Stomach (tissue), 9 donors: Measurements from ENCODE around the gene ACACB. TPM values are rescaled to one million over a fixed set of nuclear protein-coding genes. Genes with fewer than 3 reads are reported as not detected.

Source experiments
- DNase-seq, 2 donors: peaks; one replicate each; pipeline versions ENCODE4 v3.0.0 to v3.0.0-alpha.2; 2013 to 2019
- H3K27ac ChIP-seq, 5 donors: fragments of 200-600 bp in 4 of 5; sonication (generic) in 4 of 5; one replicate each; pipeline ENCODE4 v1.5.1; 2013 to 2019; ENCODE audit warnings: mild to moderate bottlenecking in 1 of 5, moderate library complexity in 1 of 5
- H3K27me3 ChIP-seq, 3 donors: fragments of 200-600 bp; sonication (generic); one replicate each; pipeline ENCODE4 v1.5.1; 2017 to 2019; ENCODE audit warnings: mixed run types in 1 of 3
- H3K36me3 ChIP-seq, 4 donors: fragments of 200-600 bp; sonication (generic); 1 replicate in 3 of 4; 2 replicates in 1 of 4; pipeline ENCODE4 v1.5.1; 2016 to 2019
- H3K4me1 ChIP-seq, 4 donors: fragments of 200-600 bp; sonication (generic); one replicate each; pipeline ENCODE4 v1.5.1; 2016 to 2019
- H3K4me3 ChIP-seq, 4 donors: fragments of 200-600 bp; sonication (generic) in 3 of 4; one replicate each; pipeline ENCODE4 v1.5.1; 2016 to 2019; ENCODE audit warnings: mild to moderate bottlenecking in 1 of 4
- H3K9me3 ChIP-seq, 4 donors: fragments of 200-600 bp; sonication (generic); one replicate each; pipeline ENCODE4 v1.5.1; 2016 to 2019
- EP300 ChIP-seq: sonication (generic); formaldehyde crosslinking; IDR thresholded peaks from one replicate; pipeline ENCODE4 v1.6.1; 2017; ENCODE audit warnings: antibody characterized with exemption
- POLR2A ChIP-seq, 4 donors: fragments of 450-650 bp; IDR thresholded peaks; one replicate each; pipeline ENCODE4 v1.6.1; 2016; ENCODE audit warnings: antibody characterized with exemption in 4 of 4, control low read depth in 2 of 4, mild to moderate bottlenecking in 1 of 4, moderate library complexity in 1 of 4
- POLR2AphosphoS5 ChIP-seq, 3 donors: sonication (generic); formaldehyde crosslinking; IDR thresholded peaks; one replicate each; pipeline ENCODE4 v1.6.1; 2016; ENCODE audit warnings: antibody characterized with exemption in 3 of 3
- WGBS, 5 donors: extraction: QIAGEN DNeasy Blood & Tissue Kit in 3 of 5; methylation state at CpG; one replicate each; pipeline versions ENCODE4 v1.1.5 to v1.1.7; 2013 to 2018; 5-methylcytosine and 5-hydroxymethylcytosine counted together
- intact Hi-C: fragments of 100-400 bp; cut with DNase I; formaldehyde crosslinking; loops from one replicate; pipeline ENCODE4 v1.15.1; 2023; ENCODE audit warnings: low total_unique reads
- polyA plus RNA-seq, 3 donors: library from polyadenylated mRNA; stranded (reverse); fragments of 200-250 nt; gene quantifications; one replicate each; pipeline ENCODE4 v1.2.3, GENCODE V29; 2013
- total RNA-seq, 5 donors: library from RNA; depleted of rRNA; stranded (reverse); fragments of >200 nt; gene quantifications; one replicate each; pipeline versions ENCODE4 v1.1.0 to v1.2.3, GENCODE V29; 2014 to 2016
- TF ChIP-seq, protein P1 (sequence below), 7 experiments: fragments of 450-650 bp in 4 of 7; fragments of 200-600 bp in 3 of 7; sonication (generic) in 3 of 7; IDR thresholded peaks; one replicate each; pipeline ENCODE4 v1.5.1; 2016 to 2019; ENCODE audit warnings: antibody characterized with exemption in 7 of 7, control low read depth in 2 of 7, mild to moderate bottlenecking in 1 of 7
- donor health status: healthy with polysubstance abuse.
- donor health status: Bipolar disorder and iron deficiency.
- donor health status: healthy.

The ACACB gene
- total and polyA plus RNA-seq, 8 donors = 6.1 to 2,520 (median 50.2) TPM

DNA sequence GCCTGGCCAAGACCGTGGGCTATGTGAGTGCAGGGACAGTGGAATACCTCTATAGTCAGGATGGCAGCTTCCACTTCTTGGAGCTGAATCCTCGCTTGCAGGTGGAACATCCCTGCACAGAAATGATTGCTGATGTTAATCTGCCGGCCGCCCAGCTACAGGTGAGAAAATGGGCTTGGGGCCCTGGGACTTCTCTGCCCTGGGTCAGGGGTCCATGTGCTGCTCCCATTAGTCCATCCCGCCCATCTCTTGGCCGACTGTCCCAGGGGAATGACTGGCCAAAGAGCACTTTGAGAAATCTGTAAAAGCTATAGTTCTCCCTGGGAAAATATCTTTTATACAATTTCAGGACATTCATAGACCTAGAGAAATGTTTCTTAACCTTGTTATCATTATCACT lies 63.5 kb downstream of the ACACB start:
- TF ChIP-seq, protein P1, sequence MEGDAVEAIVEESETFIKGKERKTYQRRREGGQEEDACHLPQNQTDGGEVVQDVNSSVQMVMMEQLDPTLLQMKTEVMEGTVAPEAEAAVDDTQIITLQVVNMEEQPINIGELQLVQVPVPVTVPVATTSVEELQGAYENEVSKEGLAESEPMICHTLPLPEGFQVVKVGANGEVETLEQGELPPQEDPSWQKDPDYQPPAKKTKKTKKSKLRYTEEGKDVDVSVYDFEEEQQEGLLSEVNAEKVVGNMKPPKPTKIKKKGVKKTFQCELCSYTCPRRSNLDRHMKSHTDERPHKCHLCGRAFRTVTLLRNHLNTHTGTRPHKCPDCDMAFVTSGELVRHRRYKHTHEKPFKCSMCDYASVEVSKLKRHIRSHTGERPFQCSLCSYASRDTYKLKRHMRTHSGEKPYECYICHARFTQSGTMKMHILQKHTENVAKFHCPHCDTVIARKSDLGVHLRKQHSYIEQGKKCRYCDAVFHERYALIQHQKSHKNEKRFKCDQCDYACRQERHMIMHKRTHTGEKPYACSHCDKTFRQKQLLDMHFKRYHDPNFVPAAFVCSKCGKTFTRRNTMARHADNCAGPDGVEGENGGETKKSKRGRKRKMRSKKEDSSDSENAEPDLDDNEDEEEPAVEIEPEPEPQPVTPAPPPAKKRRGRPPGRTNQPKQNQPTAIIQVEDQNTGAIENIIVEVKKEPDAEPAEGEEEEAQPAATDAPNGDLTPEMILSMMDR (IDR thresholded peaks at IDR 0.05) = no peak
- no peak for TF ChIP-seq POLR2A (IDR thresholded peaks at IDR 0.05)
- no peak for TF ChIP-seq POLR2AphosphoS5 (IDR thresholded peaks at IDR 0.05)
- no peak for TF ChIP-seq EP300
- 88 to 95% (median 92%) methylated on average over 6 of the region's 6 CpGs for WGBS, 5 donors
- no peak for DNase-seq
- Histone ChIP-seq H3K27me3 (no peaks in the 10 kb centered on the region), H3K4me3 (no peak overlapping the region), H3K4me1 (no peaks in the 10 kb centered on the region), H3K9me3 (no peaks in the 10 kb centered on the region), H3K36me3 (peaks cover 31 to 99% (median 89%) of the 10 kb centered on the region in 4 donors), H3K27ac (no peak overlapping the region)
- intact Hi-C loops = no loop called here

DNA sequence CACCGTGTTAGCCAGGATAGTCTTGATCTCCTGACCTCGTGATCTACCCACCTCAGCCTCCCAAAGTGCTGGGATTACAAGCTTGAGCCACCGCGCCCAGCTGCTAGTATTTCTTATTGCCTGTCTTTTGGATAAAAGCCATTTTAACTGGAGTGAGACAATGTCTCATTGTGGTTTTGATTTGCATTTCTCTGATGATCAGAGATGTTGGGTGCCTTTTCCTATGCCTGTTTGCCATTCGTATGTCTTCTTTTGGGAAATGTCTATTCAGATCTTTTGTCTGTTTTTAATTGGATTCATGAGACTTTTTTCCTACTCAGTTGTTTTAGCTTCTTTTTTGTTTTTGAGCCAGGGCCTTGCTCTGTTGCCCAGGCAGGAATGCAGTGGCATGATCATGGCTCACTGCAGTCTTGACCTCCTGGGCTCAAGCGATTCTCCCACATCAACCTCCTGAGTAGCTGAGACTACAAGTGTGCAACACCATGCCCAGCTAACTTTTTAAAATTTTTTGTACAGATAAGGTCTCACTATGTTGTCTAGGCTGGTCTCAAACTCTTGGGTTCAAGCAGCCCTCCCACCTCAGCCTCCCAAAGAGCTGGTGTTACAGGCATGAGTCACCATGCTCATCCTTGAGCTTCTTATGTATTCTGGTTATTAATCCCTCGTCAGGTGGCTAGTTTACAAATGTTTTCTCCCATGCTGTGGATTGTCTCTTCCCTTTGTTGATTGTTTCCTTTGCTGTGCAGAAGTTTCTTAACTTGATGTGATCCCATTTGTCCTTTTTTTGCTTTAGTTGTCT lies 65.9 kb downstream of the ACACB start:
- H3K4me1 ChIP-seq = no peaks in the 10 kb centered on the region
- no peak for DNase-seq
- TF ChIP-seq EP300 (no peak), POLR2AphosphoS5 (IDR thresholded peaks at IDR 0.05) (no peak), POLR2A (IDR thresholded peaks at IDR 0.05) (no peak)
- TF ChIP-seq, protein P1 (IDR thresholded peaks at IDR 0.05) = no peak
- H3K9me3 ChIP-seq = no peaks in the 10 kb centered on the region
- H3K4me3 ChIP-seq = no peak overlapping the region
- WGBS, 5 donors = 88 to 95% (median 90%) methylated on average over 7 of the region's 7 CpGs
- peaks cover 39 to 100% (median 90%) of the 10 kb centered on the region in 4 donors for H3K36me3 ChIP-seq
- H3K27ac ChIP-seq = no peak overlapping the region
- no peaks in the 10 kb centered on the region for H3K27me3 ChIP-seq
- intact Hi-C loops = no loop called here

DNA sequence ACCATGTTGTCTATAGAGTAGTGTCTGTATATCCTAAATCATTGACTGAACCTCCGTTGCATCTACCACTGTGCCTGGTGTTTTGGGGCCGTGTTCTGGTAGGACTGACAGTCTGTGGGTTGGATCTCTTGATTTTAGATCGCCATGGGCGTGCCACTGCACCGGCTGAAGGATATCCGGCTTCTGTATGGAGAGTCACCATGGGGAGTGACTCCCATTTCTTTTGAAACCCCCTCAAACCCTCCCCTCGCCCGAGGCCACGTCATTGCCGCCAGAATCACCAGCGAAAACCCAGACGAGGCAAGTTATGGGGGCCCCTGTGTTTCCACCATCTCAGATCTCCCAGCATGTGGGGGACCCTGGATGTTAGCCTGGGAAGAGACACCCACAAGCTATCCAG lies 69.1 kb downstream of the ACACB start:
- Histone ChIP-seq H3K4me1 (no peaks in the 10 kb centered on the region), H3K9me3 (no peaks in the 10 kb centered on the region), H3K27me3 (no peaks in the 10 kb centered on the region), H3K36me3 (peaks cover 57 to 100% (median 91%) of the 10 kb centered on the region in 4 donors), H3K27ac (no peak overlapping the region), H3K4me3 (no peak overlapping the region)
- DNase-seq = no peak
- TF ChIP-seq POLR2AphosphoS5 (IDR thresholded peaks at IDR 0.05) (no peak), EP300 (no peak), POLR2A (IDR thresholded peaks at IDR 0.05) (no peak)
- TF ChIP-seq, protein P1 (IDR thresholded peaks at IDR 0.05) = no peak
- 93 to 99% (median 97%) methylated on average over 12 of the region's 12 CpGs for WGBS, 5 donors
- intact Hi-C loops = no loop called here

DNA sequence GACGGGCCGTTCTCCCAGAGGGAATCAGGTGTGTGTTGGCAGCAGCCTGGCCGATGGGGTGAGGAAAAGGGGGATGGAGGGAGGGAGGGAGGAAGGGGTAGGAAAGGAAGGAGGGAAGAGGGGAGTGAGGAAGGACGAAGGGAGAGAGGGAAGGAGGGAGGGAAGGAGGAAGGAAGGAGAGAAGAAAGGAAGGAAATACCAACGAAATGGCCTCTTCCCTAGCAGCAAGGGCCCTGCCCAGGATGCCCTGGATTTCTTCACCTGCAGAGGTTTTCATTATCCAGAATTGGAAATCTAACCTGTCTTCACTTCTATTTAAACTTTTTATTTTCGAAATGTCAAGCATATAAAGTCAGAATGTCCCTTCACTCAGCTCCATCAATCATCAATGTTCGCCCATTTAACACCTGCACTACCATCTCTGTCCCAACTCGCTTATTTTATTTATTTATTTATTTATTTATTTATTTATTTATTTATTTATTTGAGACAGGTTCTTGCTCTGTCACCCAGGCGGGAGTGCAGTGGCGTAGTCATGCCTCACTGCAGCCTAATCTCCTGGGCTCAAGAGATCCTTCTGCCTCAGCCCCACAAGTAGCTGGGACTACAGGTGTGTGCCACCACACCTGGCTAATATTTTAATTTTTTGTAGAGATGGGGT lies 70.7 kb downstream of the ACACB start:
- no peaks in the 10 kb centered on the region for H3K9me3 ChIP-seq
- TF ChIP-seq, protein P1 (IDR thresholded peaks at IDR 0.05) = no peak
- TF ChIP-seq POLR2AphosphoS5 (IDR thresholded peaks at IDR 0.05) (no peak), EP300 (no peak), POLR2A (IDR thresholded peaks at IDR 0.05) (no peak)
- no peak for DNase-seq
- no peak overlapping the region for H3K27ac ChIP-seq
- H3K4me3 ChIP-seq = no peak overlapping the region
- H3K36me3 ChIP-seq = peaks cover 67 to 100% (median 93%) of the 10 kb centered on the region in 4 donors
- H3K4me1 ChIP-seq = no peaks in the 10 kb centered on the region
- WGBS, 5 donors = 83 to 91% (median 89%) methylated on average over 10 of the region's 10 CpGs
- H3K27me3 ChIP-seq = no peaks in the 10 kb centered on the region
- intact Hi-C loops = no loop called here
